ENCODE measurements around the gene RGMA. TPM values are rescaled to one million over a fixed set of nuclear protein-coding genes. Genes with fewer than 3 reads are reported as not detected.

RGMA gene
- total RNA-seq, 2 experiments from 2014 or later, result not detected

- no peaks in the 10 kb centered on the region for H3K9me3 Mint-ChIP-seq (ENCODE audit: insufficient read depth)
- H3K36me3 Mint-ChIP-seq (ENCODE audit: low read depth), result no peaks in the 10 kb centered on the region
- peaks cover 18% of the 10 kb centered on the region for H3K4me1 Mint-ChIP-seq (ENCODE audit: low read depth)
- DNase-seq (no peak), ATAC-seq (no peak)
- H3K27me3 Mint-ChIP-seq (ENCODE audit: low read depth), result peaks cover 6% of the 10 kb centered on the region
- POLR2A ChIA-PET, result no interaction called here
- H3K4me3 Mint-ChIP-seq, result no peak overlapping the region
- no peak overlapping the region for H3K27ac Mint-ChIP-seq
- CTCF ChIA-PET, result interaction anchor here (1.3 to 2.6 kb wide), 2 partner anchors 21 to 256 kb away, joined by 3 to 10 read pairs; no protein-coding TSS in a partner anchor
Measured at GRCh38 chr15:93051236-93052089, 37.5 kb downstream of the RGMA start.

- DNase-seq, result no peak
- no peak for ATAC-seq
- CTCF ChIA-PET, result interaction anchor here (1.1 to 2.6 kb wide), 3 partner anchors 21 to 255 kb away, joined by 3 to 10 read pairs (median 3); no protein-coding TSS in a partner anchor
- Mint-ChIP-seq H3K36me3 (ENCODE audit: low read depth) (no peaks in the 10 kb centered on the region), H3K27me3 (ENCODE audit: low read depth) (peaks cover 8% of the 10 kb centered on the region), H3K4me3 (no peak overlapping the region), H3K4me1 (ENCODE audit: low read depth) (peaks cover 20% of the 10 kb centered on the region), H3K27ac (no peak overlapping the region), H3K9me3 (ENCODE audit: insufficient read depth) (peaks cover 4% of the 10 kb centered on the region)
- POLR2A ChIA-PET, result no interaction called here
Measured at GRCh38 chr15:93050648-93051047, 38.4 kb downstream of the RGMA start.

GRCh38 chr15:93049914-93050578, 39.0 kb downstream of the RGMA start:
- Mint-ChIP-seq H3K9me3 (ENCODE audit: insufficient read depth) (peaks cover 4% of the 10 kb centered on the region), H3K4me3 (no peak overlapping the region)
- CTCF ChIA-PET, result interaction anchor here (1.1 to 2.6 kb wide), 3 partner anchors 20 to 254 kb away, joined by 3 to 10 read pairs (median 3); no protein-coding TSS in a partner anchor

GRCh38 chr15:93049233-93049632, 39.8 kb downstream of the RGMA start:
- DNase-seq (no peak), ATAC-seq (no peak)
- Mint-ChIP-seq H3K4me3 (no peak overlapping the region), H3K27me3 (ENCODE audit: low read depth) (peaks cover 8% of the 10 kb centered on the region), H3K27ac (no peak overlapping the region), H3K9me3 (ENCODE audit: insufficient read depth) (peaks cover 4% of the 10 kb centered on the region), H3K36me3 (ENCODE audit: low read depth) (no peaks in the 10 kb centered on the region), H3K4me1 (ENCODE audit: low read depth) (peaks cover 20% of the 10 kb centered on the region)
- ChIA-PET CTCF (interaction anchor here (2.6 kb wide), 1 partner anchor 19 kb away, joined by 10 read pairs; no protein-coding TSS in a partner anchor), POLR2A (no interaction called here)

More at GRCh38 chr15:93049914-93050578, 39.0 kb downstream of the RGMA start:
- H3K4me1 Mint-ChIP-seq (ENCODE audit: low read depth), result peaks cover 20% of the 10 kb centered on the region
- POLR2A ChIA-PET, result no interaction called here
- no peak for ATAC-seq
- peaks cover 8% of the 10 kb centered on the region for H3K27me3 Mint-ChIP-seq (ENCODE audit: low read depth)
- no peak for DNase-seq
- no peak overlapping the region for H3K27ac Mint-ChIP-seq
- H3K36me3 Mint-ChIP-seq (ENCODE audit: low read depth), result no peaks in the 10 kb centered on the region

GRCh38 chr15:93048759-93049161, 40.3 kb downstream of the RGMA start:
- Mint-ChIP-seq H3K4me3 (no peak overlapping the region), H3K4me1 (ENCODE audit: low read depth) (peaks cover 20% of the 10 kb centered on the region), H3K36me3 (ENCODE audit: low read depth) (no peaks in the 10 kb centered on the region), H3K27me3 (ENCODE audit: low read depth) (peaks cover 8% of the 10 kb centered on the region), H3K9me3 (ENCODE audit: insufficient read depth) (peaks cover 4% of the 10 kb centered on the region), H3K27ac (no peak overlapping the region)
- ATAC-seq (no peak), DNase-seq (no peak)
- CTCF ChIA-PET, result interaction anchor here (1.4 to 2.6 kb wide), 2 partner anchors 19 to 39 kb away, joined by 5 to 10 read pairs; no protein-coding TSS in a partner anchor
- POLR2A ChIA-PET, result no interaction called here

GRCh38 chr15:93048426-93048721, 40.6 kb downstream of the RGMA start:
- POLR2A ChIA-PET, result no interaction called here
- no peak overlapping the region for H3K27ac Mint-ChIP-seq
- CTCF ChIA-PET, result interaction anchor here (1.4 kb wide), 1 partner anchor 40 kb away, joined by 5 read pairs; no protein-coding TSS in a partner anchor
- peaks cover 4% of the 10 kb centered on the region for H3K9me3 Mint-ChIP-seq (ENCODE audit: insufficient read depth)
- ATAC-seq, result no peak
- H3K4me1 Mint-ChIP-seq (ENCODE audit: low read depth), result peaks cover 20% of the 10 kb centered on the region
- peaks cover 8% of the 10 kb centered on the region for H3K27me3 Mint-ChIP-seq (ENCODE audit: low read depth)
- no peaks in the 10 kb centered on the region for H3K36me3 Mint-ChIP-seq (ENCODE audit: low read depth)
- no peak for DNase-seq
- H3K4me3 Mint-ChIP-seq, result no peak overlapping the region

GRCh38 chr15:93047621-93048425, 41.2 kb downstream of the RGMA start:
- POLR2A ChIA-PET, result interaction anchor here (0.7 kb wide), 1 partner anchor 240 kb away, joined by 3 read pairs; no protein-coding TSS in a partner anchor
- no peaks in the 10 kb centered on the region for H3K36me3 Mint-ChIP-seq (ENCODE audit: low read depth)
- H3K27me3 Mint-ChIP-seq (ENCODE audit: low read depth), result peaks cover 8% of the 10 kb centered on the region
- peaks cover 20% of the 10 kb centered on the region for H3K4me1 Mint-ChIP-seq (ENCODE audit: low read depth)
- peaks cover 4% of the 10 kb centered on the region for H3K9me3 Mint-ChIP-seq (ENCODE audit: insufficient read depth)
- no peak overlapping the region for H3K4me3 Mint-ChIP-seq
- peak; percentile 47 for ATAC-seq
- CTCF ChIA-PET, result interaction anchor here (0.8 to 1.6 kb wide), 6 partner anchors 11 to 40 kb away, joined by 3 to 8 read pairs (median 4); no protein-coding TSS in a partner anchor
- DNase-seq, result peak; percentile 50
- peak overlapping the region; percentile 35 for H3K27ac Mint-ChIP-seq

- peaks cover 4% of the 10 kb centered on the region for H3K9me3 Mint-ChIP-seq (ENCODE audit: insufficient read depth)
- no peak overlapping the region for H3K27ac Mint-ChIP-seq
- H3K27me3 Mint-ChIP-seq (ENCODE audit: low read depth), result peaks cover 8% of the 10 kb centered on the region
- DNase-seq (no peak), ATAC-seq (no peak)
- CTCF ChIA-PET, result interaction anchor here (0.8 to 1.6 kb wide), 3 partner anchors 10 to 18 kb away, joined by 3 to 8 read pairs (median 4); no protein-coding TSS in a partner anchor
- H3K36me3 Mint-ChIP-seq (ENCODE audit: low read depth), result no peaks in the 10 kb centered on the region
- H3K4me1 Mint-ChIP-seq (ENCODE audit: low read depth), result peaks cover 20% of the 10 kb centered on the region
- POLR2A ChIA-PET, result interaction anchor here (0.7 kb wide), 1 partner anchor 239 kb away, joined by 3 read pairs; no protein-coding TSS in a partner anchor
- no peak overlapping the region for H3K4me3 Mint-ChIP-seq
Measured at GRCh38 chr15:93046721-93047120, 42.3 kb downstream of the RGMA start.

- ChIA-PET POLR2A (no interaction called here), CTCF (interaction anchor here (0.8 kb wide), 1 partner anchor 16 kb away, joined by 4 read pairs; no protein-coding TSS in a partner anchor)
- ATAC-seq (no peak), DNase-seq (no peak)
- Mint-ChIP-seq H3K9me3 (ENCODE audit: insufficient read depth) (peaks cover 4% of the 10 kb centered on the region), H3K27ac (no peak overlapping the region), H3K4me1 (ENCODE audit: low read depth) (peaks cover 20% of the 10 kb centered on the region), H3K27me3 (ENCODE audit: low read depth) (peaks cover 8% of the 10 kb centered on the region), H3K4me3 (no peak overlapping the region), H3K36me3 (ENCODE audit: low read depth) (no peaks in the 10 kb centered on the region)
Measured at GRCh38 chr15:93046120-93046519, 42.9 kb downstream of the RGMA start.

GRCh38 chr15:93045191-93045785, 43.7 kb downstream of the RGMA start:
- Mint-ChIP-seq H3K27ac (no peak overlapping the region), H3K9me3 (ENCODE audit: insufficient read depth) (peaks cover 4% of the 10 kb centered on the region), H3K27me3 (ENCODE audit: low read depth) (peaks cover 8% of the 10 kb centered on the region), H3K36me3 (ENCODE audit: low read depth) (no peaks in the 10 kb centered on the region), H3K4me1 (ENCODE audit: low read depth) (peaks cover 20% of the 10 kb centered on the region), H3K4me3 (no peak overlapping the region)
- CTCF ChIA-PET, result interaction anchor here (0.8 kb wide), 1 partner anchor 15 kb away, joined by 4 read pairs; no protein-coding TSS in a partner anchor
- DNase-seq (no peak), ATAC-seq (no peak)
- POLR2A ChIA-PET, result no interaction called here

Measured in activated CD8-positive, alpha-beta T cell treated with anti-CD3 and anti-CD28 coated beads, Interleukin-2, amount 10 ng/mL, durations not matched to agents 7 days and 5 days (primary cell).